Measurements from ENCODE around the gene SLC44A1.

SLC44A1 gene

GRCh38 chr9:105447386-105447813, 202.9 kb downstream of the SLC44A1 start:
- TF ChIP-seq CTCF (IDR thresholded peaks at IDR 0.05), result no peak

DNA sequence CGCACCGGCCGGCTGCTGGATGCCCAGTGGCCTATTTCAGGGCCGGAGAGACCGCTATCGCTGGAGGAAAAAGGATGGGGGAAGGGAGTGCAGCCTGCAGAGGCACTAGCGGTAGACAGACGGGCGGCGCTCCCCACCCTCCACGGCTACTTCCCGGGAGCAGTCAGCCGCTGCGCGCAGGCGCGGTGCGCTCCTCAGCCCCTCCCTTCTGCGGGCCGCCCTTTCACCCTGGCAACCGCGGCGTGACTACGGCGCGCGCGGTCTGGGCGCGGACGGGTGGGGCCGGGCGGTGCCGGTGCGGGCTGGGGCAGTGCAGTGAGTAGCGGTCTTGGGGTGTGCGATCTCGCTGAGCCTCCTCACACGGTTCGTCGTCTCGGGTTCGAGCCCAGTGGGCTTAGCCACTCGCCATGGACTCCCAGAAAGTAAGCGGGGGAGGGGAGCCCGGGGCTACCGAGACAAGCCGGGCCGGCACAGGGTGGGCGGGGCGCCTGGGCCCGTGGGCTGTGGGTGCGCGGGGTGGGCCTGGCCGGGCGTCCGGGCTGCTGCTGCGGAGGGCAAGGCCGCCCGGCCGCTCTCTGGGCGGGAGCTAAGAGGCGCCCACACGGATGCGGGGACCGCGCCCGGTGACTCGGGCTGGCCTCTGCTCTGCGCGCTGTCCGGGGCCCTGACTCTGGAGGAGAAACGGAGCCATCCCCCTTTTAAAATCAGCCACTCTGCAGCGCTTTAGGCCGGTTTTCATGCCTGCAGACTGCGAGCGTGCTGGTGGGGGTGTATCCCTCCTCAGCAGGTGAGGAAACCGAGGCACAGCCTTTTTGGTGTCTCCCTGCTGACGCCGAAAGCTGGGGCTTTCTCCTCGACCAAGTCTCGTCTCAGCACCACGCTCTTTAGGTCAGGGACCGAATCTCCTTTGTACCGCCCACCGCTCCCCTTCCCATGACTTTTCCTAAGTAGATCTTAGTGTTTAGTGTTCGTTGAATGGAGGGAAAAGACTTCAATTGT, 203.7 kb downstream of the SLC44A1 start, which contains the start of gene FSD1L:
Gene FSD1L, plus strand, starts transcription at position 221 of the 999 bp plus-strand sequence. Its CDS starts 187 bp downstream, at position 408.
- no peak; the same call in 1 of the 2 replicates for TF ChIP-seq CTCF (IDR thresholded peaks at IDR 0.05)

DNA sequence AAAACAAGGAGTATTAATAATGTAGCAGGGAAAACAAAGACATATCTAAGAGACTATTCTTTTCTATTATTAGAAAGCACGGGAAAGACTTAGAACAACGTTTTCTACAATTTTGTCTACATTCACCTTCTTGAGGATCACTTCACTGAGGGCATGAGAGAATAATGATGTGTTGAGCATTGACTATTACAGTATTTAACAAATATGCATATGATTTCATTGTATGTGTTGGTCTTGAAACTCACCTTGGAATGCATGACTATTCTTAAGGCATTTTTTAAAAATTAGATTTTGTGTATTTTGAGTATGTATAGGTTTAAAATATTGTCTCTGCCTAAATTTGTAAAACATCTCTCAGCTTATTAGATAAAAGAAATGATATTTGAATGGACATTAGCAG, 204.6 kb downstream of the SLC44A1 start:
- no peak for TF ChIP-seq CTCF (IDR thresholded peaks at IDR 0.05)

GRCh38 chr9:105452185-105452584, 207.7 kb downstream of the SLC44A1 start:
- TF ChIP-seq CTCF (IDR thresholded peaks at IDR 0.05), result no peak

DNA sequence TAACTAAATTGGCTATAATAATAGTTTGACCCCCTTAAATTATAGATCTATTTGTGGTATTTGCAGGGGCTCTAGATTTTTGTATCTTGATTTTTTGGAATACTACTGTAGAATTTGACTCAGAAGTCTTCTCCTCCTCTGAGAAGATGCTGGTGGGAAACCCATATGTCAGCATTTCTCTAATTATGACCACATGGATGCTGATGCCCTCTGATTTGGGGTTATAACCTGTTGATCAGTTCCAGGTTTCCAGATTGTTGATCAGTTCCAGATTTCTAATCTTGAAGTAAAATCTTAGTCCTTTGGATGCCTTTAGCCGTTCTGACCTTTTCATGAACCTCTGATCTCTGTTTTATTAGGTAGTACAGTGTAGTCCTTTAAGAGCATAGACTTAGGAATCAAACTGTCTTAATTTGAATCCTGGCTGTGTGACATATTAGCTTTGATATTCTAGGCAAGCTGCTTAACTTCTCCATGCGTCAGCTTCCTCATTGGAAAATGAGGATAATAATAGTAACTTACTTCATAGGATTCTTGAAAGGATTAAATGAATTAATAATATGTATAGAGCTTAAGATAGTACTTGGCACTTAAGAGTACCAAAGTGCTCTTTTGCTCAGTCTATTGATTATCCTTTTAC, 211.5 kb downstream of the SLC44A1 start:
- no peak for TF ChIP-seq CTCF (IDR thresholded peaks at IDR 0.05)

DNA sequence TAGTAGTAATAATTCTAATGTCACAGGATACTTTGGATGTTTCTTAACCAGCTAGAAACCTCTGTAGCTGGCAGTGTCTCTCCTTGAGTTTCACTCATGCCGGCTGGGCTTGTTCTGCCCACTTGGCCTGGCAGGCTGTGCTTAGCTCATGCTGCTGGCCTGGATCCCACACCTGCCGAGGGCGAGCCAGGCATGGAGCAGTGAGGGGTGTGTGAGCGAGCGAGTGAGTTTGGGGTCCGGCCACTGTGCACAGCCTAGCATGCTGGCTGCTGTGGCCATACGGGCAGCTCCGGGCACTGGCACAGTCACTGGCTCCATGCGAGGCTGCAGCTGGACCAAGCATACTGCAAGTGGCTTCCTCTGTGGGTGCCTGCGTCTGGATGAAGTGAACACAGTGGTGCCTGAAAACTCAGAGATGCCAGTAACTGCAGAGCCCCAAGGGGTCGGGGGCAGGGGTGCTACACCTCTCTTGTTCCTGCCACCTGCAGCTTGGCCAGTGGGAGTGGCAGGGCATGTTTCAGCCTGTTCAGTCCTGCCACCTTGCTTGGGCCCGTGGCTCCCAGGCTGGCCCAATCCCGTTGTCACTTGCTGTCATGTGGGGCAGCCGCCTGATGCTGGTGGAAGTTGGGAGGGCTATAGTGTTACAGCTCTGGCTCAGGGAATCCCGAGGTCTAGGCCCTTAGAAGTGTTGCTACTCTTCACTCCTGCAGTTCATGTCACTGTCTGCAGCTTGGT, 213.3 kb downstream of the SLC44A1 start:
- TF ChIP-seq CTCF (IDR thresholded peaks at IDR 0.05), result no peak

DNA sequence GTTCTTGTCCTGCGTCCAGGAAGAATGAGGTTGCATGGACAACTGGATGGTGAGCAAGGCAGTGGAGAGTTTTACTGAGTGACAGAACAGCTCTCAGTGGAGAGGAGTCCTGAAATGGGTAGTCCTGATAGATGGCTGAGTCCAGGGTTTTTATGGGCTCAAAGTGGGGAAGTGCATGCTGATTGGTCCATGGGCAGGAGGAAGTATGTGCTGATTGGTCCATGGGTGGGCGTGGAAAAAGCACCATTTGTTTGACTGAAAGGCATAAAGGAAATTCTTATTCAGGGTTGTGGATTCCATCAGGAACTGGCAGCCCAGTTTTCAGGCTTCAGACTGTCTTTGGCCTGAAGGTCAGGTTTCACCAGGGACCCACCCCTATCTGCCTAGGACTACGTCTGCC, 214.0 kb downstream of the SLC44A1 start:
- TF ChIP-seq CTCF (IDR thresholded peaks at IDR 0.05), result no peak

Measured in LNCAP (cell line).